ENCODE measurements around the gene C2orf69.

DNA sequence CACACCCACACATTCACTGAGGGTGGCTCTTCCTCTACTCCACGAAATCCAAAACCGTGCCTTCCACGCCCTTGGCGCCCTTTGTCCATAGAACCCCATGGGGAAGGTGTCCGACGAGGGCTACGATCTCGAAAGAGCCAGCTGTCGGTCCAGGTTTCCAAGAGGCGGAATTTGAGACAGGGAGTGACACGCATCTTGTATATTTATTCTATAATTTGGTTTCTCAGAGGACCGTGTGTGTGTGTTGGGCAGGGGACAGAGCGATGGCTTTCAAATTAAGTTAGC lies 726 bp downstream of the C2orf69 start:
- TF ChIP-seq YY1 (IDR thresholded peaks at IDR 0.05; ENCODE audit: insufficient read depth, insufficient read length) (no peak), SUZ12 (IDR thresholded peaks at IDR 0.05; ENCODE audit: extremely low read depth, insufficient read depth, insufficient read length) (no peak), ZNF274 (IDR thresholded peaks at IDR 0.05; ENCODE audit: low read depth, low read length) (no peak)
